IPS-11a (cell line): ENCODE measurements around the gene WNT5B.

Experiments
- H3K4me3 ChIP-seq: one replicate; pipeline ENCODE4 v1.5.1; 2013; ENCODE audit warnings: low read depth, low read length, control low read depth

The WNT5B gene

DNA sequence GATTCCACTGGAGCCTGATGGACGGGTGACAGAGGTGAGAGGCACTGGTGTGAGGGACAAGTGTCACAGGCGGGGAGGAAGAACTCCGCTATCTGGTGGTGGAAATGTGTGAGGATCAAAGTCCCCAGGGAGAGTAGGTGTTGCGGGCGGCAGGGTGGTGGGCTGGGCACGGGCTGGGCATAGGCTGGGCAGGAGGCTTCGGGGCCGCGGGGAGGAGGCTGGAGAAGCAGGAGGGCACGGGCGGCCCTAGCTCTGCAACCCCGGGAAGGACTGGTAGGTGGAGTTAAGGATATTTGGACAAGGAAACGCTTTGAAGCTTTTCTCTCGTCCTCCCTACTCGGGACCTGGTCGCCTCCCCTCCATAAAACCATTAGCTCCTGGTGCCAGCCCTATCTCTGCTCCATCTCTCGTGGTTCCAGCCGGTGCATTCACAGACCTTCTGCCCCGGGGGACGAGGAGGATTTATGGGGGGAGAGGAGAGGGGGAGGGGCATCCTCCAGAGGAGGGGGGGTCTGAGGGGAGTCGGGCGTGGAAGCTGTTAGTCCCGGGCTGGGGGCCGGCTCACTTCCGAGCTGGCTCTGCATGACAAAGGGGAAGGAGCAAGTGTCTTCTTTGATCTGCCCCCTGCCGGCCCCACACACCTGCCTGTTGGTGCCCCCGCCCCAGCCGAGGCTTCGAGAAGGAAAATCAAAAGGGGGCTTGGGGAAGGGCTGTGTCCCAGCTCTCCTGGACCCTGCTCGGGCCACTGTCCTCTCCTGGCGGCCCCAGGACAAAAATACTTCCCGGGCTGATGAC lies 504 bp downstream of the WNT5B start:
- peak overlapping the region; percentile 34 for H3K4me3 ChIP-seq

DNA sequence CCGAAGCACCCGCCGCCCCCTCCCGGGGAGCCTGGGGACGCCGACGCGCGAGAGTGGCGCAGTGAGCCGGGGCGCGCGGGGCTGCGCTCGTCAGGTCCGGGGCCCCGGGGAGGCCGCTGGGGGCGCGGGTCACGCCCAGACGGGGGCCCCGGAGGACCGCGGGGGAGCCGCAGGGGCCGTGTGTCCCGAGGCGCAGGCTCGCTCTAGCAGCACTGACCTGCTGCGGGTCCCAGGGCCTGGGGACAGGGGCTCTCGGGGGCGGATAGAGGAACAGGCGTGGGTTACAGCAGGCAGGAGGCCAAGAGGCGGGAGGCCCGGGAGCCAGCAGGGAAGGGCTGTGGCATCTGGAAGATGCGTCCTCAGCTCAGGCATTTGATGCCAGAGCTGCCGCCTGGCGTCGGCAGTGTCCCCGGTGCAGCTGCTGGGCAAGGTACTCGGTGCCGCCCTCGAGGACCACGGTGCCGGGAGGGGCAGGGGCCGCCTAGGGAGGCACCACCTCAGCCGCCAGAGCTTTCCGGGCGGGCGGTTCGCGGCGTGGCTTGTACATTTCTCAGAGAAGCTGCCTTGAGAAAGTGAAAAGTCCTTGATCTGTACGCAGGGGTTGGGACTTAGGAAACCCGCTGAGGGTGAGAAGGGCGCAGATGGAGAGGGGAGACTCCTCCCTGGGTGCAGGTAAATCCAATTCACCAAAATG lies 1.2 kb downstream of the WNT5B start:
- peak overlapping the region; percentile 34 for H3K4me3 ChIP-seq

DNA sequence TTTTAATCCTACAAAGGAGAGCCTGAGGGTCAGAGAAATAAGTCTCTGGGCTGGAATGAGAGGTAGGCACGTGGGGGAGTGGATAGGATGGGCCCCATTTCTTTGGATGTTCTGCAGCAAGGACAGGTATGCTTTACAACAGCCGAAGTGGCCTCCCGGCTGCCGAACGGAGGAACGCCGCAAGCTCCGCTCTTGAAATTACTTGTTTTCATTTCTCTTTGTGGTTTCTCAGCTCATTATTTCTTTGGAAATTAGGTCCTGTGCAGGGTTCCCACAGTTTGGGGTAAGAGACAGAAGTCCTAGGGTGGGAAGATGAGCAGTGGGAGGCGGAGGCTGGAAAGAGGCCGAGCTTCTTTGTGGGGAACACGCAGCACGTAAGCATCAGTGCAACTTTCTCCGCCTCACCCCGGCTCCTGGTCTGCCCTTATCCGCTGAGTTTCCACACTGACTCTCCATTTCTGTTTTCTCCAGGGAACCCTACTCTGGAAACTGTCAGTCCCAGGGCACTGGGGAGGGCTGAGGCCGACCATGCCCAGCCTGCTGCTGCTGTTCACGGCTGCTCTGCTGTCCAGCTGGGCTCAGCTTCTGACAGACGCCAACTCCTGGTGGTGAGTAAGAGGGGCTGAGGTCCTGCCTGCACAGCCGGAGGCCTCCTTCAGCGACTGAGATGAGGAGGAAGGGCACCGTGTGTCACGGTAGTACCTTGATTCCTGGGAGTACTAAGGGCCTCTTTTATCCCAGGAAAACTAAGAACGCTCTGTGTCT lies 2.0 kb downstream of the WNT5B start:
- H3K4me3 ChIP-seq = peak overlapping the region; percentile 34

DNA sequence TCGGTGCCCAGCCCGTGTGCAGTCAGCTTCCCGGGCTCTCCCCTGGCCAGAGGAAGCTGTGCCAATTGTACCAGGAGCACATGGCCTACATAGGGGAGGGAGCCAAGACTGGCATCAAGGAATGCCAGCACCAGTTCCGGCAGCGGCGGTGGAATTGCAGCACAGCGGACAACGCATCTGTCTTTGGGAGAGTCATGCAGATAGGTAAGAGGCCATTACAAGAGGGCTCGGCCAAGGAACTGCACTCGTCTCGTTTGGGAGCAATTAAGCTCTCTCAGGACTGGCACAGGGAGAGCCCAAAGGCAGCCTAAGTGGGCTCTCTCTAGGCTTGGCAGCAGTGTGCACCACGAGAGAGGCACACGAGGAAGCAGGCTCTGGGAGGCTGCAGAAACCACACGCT lies 3.7 kb downstream of the WNT5B start:
- H3K4me3 ChIP-seq = no peak overlapping the region

DNA sequence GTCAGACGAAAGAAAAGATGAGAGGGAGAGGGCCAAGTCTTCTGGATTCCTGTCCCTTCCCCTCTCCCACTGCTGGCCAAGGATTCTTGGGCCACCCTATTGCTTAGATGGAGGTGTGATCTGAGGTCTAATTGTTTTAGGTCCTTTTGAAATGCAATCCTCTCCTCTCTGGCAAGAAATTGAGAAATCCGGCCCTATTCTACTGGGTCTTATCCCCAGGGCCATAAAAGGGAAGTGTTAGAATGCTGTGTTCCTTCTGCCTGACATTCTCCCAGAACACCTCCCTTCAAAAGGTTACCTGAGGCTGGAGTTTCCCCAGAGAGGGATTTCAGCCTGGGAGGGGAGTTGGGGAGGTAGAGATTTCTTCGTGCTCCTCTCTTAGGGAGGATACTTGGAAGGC lies 4.4 kb downstream of the WNT5B start:
- no peak overlapping the region for H3K4me3 ChIP-seq

DNA sequence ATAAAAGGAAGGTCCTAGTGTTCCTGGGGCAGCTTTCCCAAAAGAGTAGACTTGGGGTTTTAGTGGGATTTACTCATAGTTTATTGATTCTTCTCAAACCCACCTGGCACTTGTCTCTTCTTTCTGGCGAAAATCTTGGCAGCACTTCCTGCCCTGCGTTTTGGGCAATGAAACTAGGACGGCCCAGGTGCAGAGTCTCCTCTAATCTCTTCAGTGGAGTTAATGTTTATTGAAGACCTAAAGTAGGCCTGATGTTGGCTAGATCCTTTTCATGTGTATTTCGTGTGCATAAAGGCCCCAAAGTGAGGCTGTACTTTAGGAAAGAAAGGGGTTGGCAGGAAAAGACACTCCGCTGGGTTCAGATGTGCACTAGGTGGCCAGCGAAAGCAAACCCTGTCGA lies 5.1 kb downstream of the WNT5B start:
- no peak overlapping the region for H3K4me3 ChIP-seq

DNA sequence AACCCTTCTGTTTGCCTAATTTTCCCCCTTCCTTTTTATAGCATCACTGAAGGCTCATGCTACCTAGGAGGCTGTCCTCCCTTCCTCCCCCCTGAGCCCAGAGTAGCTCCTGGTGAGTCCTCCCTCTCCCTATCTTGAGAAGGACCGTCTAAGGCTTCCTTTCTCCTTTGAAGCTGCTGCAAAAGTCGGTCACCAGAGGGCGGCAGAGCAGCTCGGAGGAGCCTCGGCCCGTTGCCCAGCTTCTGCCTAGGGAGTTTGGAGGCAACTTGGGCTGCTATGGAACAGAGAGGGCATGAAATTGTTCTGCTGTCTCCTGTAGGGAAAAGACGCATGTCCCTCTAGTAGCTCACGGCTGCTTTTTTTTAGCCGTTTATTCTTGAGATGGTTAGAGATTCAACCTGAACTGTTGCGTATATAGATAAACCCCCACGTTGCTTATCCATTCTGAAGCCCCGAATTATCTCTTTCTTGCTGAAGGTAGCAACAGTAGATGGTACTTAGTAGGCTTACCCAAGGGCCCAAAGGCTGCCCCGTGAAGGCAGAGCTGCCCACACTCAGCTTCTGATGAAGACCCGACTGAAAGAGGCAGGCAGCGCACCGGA lies 5.7 kb downstream of the WNT5B start:
- no peak overlapping the region for H3K4me3 ChIP-seq

DNA sequence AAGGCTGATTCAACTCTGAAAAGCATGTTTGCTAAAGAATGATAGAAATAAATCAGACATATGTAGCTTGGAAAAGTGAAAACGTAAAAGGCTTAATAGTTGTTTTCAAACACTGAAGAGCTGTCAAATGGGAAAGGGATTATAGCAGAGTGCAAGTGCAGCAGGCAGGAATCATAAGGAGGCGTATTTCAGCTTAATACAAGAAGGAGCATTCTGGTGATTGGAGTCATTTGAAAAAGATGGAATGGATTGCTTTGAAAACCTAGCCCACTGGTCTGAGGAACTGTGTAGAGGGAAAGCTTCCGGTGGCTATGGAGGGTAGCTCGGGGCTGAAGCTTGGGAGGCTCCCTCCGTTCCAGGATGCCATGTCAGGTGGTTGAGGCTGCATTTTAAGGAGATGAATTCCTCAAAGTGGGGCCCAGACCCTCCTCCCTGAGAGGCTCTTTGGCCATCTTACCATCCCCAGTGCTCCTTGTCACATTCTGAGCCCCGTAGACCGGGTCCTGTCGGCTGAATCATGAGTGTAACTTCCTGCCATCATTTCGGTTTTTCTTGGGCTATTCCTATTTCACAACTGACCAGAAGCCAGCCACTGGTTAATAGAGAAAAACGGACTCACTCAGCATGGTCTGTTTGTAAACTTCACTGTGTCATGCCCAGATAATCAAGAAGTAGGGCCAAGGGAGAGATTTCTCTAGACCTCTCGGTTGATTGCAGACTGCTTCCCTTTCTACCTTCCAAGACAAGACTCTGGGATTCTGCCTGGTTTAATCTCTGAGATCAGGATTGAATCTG lies 6.5 kb downstream of the WNT5B start:
- H3K4me3 ChIP-seq = no peak overlapping the region

DNA sequence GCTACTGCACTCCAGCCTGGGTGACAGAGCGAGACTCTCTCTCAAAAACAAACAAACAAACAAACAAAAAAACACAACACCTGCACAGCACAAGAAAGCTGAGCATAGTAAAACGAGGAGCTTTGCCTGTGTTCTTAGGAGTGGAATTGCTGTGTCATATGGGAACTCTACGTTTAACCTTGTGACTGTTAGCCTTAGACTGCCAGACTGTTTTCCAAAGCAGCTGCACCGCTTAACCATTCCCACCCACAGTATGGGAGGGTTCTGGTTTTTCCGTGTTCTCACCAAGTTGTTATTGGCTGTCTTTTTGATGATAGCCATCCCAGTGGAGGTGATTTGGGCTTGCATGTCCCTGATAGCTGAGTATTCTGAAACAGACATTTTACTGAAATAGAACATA lies 9.2 kb downstream of the WNT5B start:
- no peak overlapping the region for H3K4me3 ChIP-seq

DNA sequence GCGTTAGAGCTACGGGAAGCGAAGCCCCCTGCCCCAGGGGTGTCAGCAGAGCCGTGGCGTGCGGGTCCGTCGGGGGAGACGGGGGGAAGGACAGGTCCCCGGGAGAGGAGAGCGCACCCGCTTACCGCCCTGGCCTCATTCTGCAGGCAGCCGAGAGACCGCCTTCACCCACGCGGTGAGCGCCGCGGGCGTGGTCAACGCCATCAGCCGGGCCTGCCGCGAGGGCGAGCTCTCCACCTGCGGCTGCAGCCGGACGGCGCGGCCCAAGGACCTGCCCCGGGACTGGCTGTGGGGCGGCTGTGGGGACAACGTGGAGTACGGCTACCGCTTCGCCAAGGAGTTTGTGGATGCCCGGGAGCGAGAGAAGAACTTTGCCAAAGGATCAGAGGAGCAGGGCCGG lies 10.5 kb downstream of the WNT5B start:
- no peak overlapping the region for H3K4me3 ChIP-seq

DNA sequence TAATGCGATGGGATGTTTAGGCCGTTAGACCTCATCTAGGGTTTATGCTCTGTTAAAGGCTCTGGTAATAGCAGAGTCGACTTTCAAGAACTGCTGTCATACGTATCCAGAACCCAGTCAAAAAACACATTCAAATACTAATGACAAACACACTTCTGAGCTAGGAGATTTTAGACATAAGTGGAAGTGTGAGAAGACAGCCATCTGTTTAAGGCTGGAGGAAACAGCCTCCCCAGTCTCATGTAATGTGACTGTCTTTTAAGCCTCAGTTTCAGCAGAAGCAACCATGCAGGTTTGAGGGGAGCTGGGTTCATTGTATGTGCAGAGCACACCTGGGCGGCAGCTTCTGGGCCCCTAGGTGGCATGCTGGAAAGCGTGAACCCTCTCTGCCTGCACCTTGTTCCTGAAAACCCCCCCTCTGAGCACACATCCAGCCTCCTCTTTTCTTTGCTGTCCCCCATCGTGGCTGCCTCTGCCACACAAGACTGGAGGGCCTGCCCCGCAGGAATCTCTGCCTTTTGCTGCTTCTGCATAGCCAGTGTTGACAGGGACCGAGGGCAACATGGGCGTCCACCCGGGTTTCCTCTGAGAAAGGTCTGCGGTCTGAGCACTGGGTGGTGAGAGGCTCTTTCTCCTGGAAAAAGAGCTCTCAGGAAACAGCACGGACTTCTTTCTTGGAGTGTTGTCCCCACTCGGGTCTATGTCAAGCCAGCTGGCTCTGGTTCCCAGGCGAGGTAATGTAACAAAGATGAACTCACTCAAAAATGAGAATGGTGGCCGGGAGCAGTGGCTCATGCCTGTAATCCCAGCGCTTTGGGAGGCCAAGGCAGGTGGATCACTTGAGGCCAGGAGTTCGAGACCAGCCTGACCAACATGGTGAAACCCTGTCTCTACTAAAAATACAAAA lies 11.6 kb downstream of the WNT5B start:
- H3K4me3 ChIP-seq = no peak overlapping the region

DNA sequence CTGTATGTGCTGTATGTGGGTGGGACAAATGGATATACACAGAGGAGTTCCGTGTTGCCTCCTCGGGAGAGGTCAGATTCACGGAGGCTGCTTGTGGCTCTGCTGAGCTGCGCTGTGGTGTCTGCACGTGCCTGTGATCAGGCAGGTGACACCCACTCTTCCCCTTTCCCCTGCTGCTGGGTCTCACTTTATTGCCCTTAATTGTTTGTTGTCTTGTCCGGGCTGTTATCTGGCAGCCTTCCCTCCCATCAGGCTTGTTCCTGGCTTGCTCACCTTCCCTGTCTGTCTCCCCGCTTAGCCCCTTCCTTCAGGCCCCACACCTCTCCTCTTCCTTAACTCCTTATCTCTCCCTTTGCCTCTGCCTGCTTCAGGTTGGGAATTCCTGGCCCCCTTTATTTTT lies 13.5 kb downstream of the WNT5B start:
- H3K4me3 ChIP-seq = no peak overlapping the region

DNA sequence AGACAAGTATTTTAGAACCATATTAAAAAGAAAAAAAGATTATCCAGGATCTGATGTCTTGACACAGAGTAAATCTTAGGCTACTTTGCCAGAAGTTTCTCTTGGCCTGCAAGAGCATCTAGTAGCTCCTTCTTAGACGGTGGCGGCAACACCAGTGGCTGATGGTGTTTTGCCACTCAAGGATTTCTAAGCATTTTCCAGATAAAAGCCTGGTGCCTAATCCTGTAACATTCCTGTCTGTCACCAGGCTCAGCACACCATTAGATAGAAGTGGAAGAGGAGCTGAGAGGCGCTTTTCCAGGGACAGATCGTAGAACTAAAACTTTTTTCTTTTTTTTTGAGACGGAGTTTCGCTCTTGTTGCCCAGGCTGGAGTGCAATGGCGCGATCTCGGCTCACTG lies 14.0 kb downstream of the WNT5B start:
- no peak overlapping the region for H3K4me3 ChIP-seq

DNA sequence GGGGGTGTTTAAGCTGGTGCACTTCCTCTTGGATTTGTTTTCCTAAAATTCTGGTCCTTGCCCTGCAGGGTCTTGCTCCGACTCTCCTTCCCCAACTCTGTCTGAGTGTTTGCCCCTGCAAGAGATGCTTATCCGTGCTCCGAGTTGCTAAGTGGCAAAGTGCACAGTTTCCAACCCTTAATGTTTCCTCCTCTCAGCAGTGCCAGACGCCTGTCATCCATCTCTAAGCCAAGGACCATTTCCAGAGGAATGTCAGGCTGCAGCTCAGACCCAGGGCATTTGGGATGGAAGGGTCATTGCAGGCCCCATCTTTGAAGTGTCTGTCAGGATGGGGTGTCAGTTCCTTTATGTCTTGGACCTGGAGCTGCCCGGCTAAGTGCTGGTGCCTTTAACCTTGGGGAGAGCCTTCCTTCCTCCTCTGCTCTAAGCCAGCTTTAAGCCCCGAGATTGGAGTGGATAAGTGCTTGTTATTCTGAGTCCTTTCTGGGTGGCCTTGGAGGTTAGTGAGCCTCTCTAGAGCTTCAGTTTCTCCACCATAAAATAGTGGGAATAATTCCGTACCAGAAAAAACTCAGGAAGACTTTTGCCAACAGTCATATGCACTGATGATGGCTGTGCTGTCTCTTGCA lies 15.0 kb downstream of the WNT5B start:
- no peak overlapping the region for H3K4me3 ChIP-seq

DNA sequence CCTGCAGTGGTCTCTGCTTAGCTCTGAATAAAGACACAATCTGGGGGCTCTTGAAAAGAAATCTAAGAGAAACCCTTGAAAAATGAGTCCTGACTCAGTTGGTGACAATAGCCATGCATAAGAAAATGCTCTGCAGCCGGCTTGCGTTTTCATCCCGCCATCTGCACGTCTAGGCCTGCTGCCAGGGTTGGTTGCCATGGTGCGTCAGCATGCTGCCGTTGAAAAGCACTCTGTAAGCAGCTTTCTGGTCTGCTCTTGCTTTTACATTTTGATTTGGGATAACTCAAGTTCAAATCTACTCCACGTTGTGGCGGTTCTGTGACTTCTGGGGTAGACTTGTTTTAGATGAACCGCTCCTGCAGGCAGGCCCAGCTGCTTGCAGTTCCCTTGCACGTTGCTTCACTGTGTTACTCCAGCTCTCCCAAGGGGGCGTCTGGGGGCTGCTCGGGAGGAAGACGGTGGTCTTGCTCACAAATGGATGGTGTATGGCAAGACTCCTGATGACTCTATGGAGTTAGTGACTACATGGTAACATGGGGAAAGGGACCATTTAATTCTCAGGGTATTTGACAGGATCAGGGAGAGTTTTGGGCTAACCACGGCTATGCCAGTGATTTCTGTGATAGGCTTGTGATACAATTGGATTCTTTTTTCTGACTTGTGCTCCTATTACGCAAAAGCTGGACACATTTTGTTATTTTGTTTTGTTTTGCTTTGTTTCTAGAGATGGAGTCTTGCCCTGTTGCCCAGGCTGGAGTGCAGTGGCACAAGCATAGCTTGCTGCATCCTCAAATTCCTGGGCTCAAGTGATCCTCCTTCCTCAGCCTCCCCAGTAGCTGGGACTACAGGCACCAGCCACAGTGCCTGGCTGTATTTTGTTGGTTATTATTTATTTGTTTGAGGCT lies 15.8 kb downstream of the WNT5B start:
- H3K4me3 ChIP-seq = no peak overlapping the region

DNA sequence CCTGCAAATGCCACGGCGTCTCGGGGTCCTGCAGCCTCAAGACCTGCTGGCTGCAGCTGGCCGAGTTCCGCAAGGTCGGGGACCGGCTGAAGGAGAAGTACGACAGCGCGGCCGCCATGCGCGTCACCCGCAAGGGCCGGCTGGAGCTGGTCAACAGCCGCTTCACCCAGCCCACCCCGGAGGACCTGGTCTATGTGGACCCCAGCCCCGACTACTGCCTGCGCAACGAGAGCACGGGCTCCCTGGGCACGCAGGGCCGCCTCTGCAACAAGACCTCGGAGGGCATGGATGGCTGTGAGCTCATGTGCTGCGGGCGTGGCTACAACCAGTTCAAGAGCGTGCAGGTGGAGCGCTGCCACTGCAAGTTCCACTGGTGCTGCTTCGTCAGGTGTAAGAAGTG lies 16.8 kb downstream of the WNT5B start:
- H3K4me3 ChIP-seq = no peak overlapping the region

DNA sequence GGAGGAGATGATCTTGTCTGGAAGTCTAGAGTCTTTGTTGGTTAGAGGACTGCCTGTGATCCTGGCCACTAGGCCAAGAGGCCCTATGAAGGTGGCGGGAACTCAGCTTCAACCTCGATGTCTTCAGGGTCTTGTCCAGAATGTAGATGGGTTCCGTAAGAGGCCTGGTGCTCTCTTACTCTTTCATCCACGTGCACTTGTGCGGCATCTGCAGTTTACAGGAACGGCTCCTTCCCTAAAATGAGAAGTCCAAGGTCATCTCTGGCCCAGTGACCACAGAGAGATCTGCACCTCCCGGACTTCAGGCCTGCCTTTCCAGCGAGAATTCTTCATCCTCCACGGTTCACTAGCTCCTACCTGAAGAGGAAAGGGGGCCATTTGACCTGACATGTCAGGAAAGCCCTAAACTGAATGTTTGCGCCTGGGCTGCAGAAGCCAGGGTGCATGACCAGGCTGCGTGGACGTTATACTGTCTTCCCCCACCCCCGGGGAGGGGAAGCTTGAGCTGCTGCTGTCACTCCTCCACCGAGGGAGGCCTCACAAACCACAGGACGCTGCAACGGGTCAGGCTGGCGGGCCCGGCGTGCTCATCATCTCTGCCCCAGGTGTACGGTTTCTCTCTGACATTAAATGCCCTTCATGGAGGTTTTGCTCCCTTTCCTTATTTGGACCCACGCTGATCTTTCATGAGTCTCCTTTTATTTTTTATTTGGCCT lies 17.7 kb downstream of the WNT5B start:
- H3K4me3 ChIP-seq = no peak overlapping the region

DNA sequence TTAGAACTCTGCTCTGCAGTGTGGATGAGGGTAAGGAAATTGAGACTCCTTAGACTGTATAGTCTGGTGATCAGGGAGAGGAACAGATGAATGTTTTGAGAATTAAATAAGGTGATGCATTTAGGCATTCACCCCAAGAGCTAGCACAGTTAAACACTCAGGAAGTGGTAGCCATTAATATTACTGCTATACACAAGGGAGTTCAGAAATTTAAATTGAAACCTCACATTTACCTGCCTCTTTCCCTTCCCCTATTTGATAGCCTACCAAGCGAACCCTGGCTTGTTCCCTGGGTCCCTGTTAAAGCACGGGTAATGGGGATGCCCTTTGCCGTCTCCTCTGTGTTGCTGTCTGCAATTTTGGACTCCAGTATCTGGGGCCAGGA lies 18.2 kb downstream of the WNT5B start:
- H3K4me3 ChIP-seq = no peak overlapping the region
